ENCODE measurements around the gene KRTAP5-9.
"Not testable (repeated sequence)": the region's sequence is repeated elsewhere in the genome, so short reads cannot be mapped to it uniquely, and the experiment has no call there.

KRTAP5-9 gene

DNA sequence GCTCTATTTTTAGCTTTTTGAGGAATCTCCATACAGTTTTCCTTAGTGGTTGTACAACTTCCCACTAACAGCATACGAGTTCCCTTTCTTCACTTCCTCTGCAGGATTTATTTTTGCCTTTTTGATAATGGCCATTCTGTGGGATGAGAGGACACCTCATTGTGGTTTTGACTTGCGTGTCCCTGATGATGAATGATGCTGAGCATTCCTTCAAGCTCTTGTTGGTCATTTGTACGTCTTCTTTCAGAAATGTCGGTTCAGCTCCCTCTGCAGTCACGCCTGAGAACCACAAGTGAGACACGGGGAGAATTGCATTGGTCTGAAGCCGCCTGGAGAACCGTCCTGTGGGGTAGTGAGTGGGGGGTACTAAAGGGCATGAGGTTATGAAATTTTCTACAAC is 15.2 kb downstream of the KRTAP5-9 start:
- no peak for DNase-seq

DNA sequence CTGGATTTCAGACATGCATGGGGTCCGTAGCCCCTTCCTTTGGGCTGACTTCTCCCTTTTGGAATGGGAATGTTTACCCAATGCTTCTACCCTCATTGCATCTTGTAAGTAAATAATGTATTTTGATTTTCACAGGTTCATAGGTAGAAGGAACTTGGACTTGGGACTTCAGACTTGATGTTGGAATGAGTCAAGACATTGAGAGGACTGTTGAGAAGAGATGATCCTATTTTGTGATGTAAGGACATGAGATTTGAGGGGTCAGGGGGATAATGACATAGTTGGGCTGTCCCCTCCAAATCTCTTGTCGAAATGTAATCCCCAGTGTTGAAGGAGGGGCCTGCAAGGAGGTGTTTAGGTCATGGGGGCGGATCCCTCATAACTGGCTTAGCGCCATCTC is 16.2 kb downstream of the KRTAP5-9 start:
- DNase-seq = no peak

DNA sequence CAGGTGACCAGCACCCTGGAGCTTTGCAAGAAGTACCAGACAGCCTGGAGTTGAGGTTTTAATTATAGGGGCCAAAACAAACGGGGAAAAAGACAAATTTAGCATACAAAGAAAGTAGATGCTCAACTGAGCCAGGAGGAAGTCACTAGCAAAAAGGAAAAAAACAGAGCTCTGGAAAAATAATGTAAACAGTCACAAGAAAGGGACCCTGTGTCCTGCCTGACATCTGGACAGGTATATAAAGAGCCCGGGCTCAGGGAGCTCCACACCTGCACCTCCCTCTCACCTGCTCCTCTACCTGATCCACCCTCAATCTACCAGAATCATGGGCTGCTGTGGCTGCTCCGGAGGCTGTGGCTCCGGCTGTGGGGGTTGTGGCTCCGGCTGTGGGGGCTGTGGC is 17.0 kb downstream of the KRTAP5-9 start, which contains the start of gene KRTAP5-10:
TSS of gene KRTAP5-10 (plus strand) at position 301 of the 400 bp plus-strand sequence. CDS start at position 326, 25 bp downstream.
- no peak for DNase-seq

DNA sequence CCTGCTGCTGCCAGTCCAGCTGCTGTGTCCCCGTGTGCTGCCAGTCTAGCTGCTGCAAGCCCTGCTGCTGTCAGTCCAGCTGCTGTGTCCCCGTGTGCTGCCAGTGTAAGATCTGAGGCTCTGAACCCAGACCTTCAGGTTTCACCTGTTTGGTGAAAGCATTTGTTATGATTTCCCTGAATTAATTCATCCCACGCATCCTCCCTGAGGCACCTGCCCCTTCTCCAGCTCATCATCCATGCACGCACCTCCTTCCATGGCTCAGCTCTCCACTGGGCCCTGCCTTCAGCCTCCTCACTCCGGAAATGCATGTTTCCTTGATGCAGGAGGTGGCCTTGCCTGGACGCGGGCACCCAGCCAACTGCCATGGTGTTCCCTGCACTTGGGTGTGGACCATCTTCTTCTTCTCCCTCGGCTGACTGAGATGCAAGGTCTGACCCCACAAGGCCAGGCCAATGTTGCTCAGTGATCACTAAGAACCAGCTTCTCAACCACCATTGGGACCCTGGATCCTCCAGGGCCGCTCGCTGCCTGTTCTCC is 17.9 kb downstream of the KRTAP5-9 start:
- DNase-seq = no peak

DNA sequence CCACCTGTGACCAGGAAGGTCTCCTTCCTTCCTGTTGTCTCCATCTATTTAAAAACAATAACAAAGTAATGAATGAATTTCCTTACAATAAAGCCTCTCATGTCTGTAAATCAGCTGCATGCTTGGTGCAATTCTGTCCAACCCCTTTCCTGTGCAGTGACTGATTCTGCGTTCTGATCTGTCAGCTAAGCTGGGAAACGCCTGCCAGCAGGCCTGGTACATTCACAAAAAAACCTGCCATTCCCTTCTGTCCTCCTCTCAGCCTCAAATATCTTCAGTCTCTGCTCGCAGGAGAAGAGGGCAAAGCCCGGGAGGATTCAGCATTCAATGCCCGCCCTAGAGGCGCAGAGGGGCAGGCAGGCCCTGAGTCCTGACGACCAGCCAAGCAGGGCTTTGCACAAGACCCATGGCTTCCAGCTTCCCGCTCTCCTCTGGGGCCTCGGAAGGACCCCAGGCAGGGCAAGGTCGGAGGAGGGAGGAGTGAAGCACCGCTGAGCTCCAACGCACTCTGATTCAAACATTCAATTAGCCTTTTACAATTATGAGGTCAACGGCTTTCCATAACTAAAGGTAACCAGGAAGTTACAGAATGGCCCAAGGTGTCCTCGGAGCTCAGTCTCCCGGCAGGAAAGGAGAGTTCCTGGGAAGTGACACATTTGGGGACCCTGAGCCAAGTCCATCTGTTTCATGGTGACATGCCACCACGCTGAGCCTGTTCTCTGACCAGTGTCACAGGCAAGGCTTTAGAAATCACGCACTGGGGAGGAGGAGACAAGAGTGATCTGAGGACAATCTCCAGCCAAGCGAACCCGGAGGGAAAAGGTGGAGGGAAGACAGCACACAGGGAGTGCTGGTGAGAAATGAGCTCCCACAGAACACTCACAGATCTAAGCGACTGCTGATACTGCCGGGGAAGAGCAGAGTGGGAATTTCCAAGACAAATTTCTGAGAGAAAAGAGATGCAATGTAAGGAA is 18.7 kb downstream of the KRTAP5-9 start:
- DNase-seq = not testable (repeated sequence)

DNA sequence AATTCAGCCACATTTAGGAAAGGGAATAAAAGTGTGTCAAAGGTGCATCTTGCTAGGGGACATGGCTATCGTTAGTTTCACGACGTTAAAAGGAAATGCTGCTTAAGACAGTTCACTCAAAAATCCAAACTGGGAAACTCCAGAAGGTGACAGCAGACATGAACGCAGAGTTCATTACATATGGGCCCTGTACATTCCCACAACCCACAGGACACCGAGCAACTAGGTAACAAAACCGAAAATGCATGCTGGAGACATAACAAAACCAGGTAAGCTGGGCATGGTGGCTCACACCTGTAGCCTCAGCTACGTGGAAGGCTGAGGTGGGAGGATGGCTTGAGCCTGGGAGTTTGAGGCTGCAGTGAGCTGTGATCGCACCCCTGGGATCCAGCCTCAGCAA is 19.4 kb downstream of the KRTAP5-9 start:
- DNase-seq = not testable (repeated sequence)

DNA sequence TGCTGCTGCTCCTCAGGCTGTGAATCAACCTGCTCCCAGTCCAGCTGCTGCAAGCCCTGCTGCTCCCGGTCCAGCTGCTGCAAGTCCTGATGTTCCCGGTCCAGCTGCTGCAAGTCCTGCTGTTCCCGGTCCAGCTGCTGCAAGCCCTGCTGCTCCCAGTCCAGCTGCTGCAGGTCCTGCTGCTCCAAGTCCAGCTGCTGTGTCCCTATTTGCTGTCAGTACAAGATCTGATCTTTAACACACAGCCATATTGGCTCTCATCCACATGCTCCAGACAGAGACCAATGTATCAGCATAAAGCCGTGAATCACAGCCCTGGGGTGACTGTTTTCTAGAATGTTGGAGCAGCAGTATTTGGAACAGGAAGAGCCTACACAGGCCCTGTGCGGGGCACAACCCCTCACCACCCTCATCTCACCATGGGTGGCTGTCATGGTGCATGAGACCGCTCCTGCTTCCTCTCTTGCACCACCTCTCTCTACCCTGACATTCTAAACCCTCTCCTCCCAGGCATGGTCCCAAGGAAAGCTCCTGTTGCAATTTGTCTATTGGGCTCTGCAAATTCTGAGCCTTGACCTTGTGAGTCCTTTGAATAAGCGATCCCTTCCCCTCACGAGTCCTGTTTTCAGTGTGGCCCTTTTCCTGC is 20.6 kb downstream of the KRTAP5-9 start:
- no peak for DNase-seq

DNA sequence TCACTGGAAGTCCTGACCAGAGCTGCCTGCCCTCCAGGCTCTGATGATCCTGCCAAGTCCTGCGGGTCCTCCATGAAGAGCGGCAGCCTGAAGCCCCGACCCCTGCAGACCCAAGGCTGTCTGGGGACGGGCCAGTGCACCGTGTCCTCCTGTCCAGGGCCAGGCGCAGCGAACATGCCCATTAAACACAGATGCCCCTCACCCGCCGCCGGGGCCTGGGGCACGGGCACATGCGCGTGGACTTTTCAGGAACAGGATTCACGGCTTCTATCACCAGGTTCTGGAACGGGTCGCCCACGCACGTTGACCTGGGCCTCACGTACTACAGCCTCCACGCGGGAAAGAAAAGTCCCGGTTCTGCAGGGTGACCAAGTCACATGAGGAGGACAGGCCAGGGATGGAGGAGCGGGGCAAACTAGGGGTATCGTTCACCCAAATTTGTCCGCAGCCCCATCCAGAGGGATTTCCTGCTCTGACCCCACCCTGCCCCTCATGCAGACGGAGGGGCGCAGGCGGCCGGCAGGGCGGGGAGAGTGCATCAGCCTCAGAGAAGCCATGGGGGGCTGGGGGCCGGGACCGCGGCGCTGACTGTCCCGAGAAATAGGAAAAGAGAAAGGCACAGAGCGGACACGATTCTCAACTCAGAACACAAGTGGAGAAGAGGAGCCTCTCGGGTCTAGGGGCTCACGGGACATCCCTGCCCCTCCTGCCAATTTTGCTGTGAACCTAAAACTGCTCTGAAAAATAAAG is 23.1 kb downstream of the KRTAP5-9 start:
- not testable (repeated sequence) for DNase-seq

DNA sequence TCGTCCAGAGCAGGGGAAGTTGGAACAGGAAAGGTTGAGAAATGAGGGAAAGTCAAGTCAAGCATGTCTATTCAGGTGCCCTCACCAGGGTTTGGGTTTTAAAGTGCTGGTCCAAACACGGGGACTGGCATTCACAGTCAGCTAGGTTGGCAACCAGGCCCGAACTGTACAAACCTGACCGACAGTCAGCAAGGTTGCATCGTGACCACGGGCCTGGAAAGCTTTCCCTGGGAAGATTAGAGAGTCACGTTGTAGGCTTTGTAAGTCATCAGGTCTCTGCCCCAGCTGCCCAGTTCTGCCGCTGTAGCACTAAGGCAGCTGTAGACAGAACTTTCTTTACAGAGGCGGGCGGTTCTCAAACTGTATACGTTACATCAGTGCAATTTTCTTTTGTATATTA is 24.6 kb downstream of the KRTAP5-9 start:
- DNase-seq = no peak

DNA sequence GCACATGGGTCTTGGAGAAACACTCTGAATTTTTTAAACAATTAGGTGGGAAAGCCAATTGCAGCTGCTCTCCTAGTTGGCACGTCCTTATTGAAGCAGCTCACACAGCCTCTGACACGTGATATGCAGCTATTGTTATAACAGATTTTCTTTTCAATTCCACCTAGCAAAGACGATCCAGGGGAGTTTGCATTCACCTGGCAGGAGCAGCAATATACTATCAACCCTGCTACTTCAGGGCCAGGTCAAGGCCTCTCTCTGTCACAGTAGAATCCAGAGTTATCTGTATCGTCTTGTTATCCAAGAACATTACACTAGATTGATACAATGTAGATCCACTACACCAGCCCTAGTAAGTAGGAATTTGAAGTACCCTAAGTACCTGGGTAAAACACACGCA is 26.2 kb downstream of the KRTAP5-9 start:
- DNase-seq = no peak

DNA sequence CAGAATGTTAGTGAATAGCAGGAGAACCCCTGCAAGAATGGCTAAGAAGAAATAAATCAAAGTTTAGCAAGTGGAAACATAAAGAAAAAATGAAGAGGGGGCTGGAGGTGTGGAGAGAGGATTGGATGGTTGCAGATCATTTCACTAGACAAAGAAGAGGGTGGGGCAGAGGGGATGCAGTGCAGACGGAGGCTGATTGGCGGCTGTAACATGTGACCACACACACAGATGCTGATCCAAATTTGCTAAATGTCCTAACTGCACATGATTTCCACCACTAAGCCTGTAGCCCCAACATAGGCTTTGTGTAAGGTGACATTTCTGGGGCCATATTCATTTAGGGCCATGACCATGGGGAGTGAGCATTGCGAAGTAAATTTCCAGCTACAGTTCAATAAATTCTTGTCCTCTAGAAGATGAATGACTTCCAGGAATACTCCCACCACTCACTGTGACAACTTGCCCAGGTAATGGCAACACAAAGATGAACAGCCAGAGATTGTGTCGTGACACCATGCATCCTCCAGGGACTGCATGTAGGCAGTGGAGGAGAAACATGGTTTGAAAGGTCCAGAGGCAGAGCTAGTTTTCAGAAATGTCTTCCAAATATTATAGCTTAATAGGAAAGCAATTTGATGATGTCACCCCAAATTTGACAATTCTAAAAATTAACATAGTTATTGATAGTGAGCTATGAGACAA is 27.7 kb downstream of the KRTAP5-9 start:
- DNase-seq = no peak

DNA sequence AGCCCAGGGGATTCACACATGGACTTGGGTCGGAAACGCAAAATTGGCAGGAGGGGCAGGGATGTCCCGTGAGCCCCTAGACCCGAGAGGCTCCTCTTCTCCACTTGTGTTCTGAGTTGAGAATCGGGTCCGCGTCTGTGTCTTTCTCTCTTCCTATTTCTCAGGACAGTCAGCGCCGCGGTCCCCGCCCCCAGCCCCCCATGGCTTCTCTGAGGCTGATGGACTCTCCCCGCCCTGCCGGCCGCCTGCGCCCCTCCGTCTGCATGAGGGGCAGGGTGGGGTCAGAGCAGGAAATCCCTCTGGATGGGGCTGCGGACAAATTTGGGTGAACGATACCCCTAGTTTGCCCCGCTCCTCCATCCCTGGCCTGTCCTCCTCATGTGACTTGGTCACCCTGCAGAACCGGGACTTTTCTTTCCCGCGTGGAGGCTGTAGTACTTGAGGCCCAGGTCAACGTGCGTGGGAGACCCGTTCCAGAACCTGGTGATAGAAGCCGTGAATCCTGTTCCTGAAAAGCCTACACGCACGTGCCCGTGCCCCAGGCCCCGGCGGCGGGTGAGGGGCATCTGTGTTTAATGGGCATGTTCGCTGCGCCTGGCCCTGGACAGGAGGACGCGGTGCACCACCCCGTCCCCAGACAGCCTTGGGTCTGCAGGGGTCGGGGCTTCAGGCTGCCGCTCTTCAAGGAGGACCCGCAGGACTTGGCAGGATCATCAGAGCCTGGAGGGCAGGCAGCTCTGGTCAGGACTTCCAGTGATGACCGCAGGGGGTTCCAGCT is 28.7 kb downstream of the KRTAP5-9 start:
- DNase-seq = not testable (repeated sequence)

DNA sequence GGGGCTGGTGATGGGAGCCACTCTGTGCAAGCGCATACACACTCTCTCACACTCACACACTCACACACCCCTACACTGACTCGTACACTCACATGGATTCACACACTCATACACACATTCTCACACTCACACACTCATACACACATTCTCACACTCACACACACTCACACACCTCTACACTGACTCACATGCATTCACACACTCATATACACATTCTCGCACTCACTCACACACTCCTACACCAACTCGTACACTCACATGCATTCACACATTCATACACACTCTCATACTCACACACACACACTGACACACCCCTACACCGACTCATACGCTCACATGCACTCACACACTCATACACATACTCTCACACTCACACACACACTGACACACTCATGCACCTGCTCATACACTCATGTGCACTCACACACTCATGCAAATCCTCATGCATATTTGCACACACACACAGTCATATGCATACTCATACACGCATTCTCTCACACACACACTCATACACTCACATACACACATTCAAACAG is 29.3 kb downstream of the KRTAP5-9 start:
- no peak for DNase-seq

DNA sequence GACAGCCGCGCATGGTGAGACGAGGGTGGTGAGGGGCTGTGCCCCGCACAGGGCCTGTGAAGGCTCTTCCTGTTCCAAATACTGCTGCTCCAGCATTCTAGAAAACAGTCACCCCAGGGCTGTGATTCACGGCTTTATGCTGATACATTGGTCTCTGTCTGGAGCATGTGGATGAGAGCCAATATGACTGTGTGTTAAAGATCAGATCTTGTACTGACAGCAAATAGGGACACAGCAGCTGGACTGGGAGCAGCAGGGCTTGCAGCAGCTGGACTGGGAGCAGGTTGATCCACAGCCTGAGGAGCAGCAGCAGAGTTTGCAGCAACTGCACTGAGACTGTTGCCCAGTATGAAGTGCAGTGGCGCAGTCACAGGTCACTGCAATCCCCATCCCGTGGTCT is 31.3 kb downstream of the KRTAP5-9 start:
- DNase-seq = not testable (repeated sequence)

DNA sequence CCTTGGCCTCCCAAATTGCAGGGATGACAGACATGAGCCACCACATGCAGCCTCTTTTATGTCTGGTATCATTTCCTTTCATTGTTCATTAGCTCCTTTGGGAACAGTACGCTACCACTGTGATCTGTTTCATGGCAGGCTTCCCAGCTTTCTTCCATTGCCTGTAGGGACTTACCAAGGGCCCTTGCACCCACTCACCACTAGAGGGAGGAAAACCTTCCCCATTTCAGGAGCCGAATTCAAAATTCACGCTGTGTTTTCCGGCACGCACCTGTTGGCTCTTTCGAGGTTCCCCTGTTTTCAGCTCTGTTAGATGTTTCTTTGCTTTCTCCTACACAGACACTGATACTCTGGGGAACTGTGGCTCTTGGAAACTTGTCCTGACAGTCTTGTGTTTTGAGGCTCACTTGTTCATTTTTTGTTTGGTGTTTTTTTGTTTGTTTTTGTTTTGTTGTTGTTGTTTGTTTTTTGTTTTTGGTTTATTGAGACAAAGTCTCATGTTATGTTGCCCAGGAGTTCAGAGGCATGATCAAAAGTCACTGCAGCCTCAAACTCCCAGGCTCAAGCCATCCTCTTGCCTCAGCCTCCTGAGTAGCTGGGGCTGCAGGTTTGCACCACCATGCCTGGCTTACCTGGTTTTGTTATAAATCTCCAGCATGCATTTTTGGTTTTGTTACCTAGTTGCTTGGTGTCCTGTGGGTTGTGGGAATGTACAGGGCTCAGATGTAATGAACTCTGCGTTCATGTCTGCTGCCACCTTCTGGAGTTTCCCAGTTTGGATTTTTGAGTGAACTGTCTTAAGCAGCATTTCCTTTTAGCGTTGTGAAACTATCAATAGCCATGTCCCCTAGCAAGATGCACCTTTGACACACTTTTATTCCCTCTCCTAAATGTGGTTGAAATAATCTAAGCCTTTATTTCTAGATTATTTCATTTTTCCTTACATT is 32.1 kb downstream of the KRTAP5-9 start:
- DNase-seq = peak in 1 of 2 experiments; percentile 69

DNA sequence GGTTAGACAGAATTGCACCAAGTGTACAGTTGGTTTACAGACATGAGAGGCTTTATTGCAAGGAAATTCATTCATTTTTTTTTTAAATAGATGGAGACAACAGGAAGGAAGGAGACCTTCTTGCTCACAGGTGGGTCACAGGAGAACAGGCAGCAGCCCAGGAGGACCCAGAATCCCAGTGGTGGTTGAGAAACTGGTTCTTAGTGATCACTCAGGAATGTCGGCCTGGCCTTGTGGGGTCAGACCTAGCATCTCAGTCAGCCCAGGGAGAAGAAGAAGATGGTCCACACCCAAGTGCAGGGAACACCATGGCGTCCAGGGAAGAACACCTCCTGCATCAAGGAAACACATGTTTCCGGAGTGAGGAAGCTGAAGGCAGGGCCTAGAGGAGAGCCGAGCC is 33.6 kb downstream of the KRTAP5-9 start:
- DNase-seq = no peak

DNA sequence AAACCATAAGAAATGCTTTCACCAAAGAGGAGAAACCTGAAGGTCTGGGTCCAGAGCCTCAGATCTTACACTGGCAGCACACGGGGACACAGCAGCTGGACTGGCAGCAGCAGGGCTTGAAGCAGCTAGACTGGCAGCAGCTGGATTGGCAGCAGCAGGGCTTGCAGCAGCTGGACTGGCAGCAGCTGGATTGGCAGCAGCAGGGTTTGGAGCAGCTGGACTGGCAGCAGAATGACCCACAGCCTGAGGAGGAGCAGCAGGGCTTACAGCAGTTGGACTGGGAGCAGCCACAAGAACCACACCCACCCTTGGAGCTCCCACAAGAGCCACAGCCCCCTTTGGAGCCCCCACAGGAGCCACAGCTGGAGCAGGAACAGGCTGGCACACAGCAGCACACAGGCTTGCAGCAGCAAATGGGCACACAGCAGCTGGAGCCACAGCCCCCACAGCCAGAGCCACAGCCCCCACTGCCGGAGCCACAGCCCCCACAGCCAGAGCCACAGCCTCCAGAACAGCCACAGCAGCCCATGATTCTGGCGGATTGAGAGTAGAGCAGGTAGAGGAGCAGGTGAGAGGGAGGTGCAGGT is 34.2 kb downstream of the KRTAP5-9 start, which contains the start of gene KRTAP5-11:
TSS of gene KRTAP5-11 (minus strand) at position 567 of the 587 bp plus-strand sequence. CDS start at position 529, 38 bp downstream.
- DNase-seq = no peak

DNA sequence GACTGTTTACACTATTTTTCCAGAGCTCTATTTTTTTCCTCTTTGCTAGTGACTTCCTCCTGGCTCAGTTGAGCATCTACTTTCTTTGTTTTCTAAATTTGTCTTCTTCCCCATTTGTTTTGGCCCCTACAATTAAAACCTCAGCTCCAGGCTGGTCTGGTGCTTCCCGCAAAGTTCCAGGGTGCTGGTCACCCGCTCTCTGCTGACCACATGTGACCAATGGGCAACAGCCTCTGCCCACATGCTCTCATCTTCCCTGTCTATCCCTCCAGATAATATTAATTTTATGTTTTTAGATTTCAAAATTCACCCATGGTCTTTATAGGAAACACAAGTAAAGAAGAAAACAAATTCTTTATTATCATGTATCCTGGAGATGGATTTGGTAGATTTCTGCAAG is 34.7 kb downstream of the KRTAP5-9 start:
- not testable (repeated sequence) for DNase-seq

DNA sequence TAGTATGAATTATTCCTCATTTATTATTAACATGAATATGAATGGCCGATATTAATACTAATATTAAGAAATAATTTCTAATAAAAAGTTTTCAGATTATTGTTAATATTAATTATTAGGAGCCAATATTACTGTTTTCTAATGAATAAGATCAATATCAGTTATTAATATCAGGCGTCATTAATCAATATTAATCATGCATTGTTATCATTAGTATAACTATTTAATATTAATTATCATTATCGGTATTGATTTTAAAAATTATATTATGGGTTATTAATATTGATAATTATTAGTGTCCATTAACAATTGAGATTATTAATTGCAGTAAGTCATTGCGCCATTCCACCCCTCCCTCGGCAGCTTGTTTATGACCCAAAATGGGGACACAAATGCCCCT is 37.5 kb downstream of the KRTAP5-9 start:
- not testable (repeated sequence) for DNase-seq

Data from SW 1271 (cell line).